ENCODE results near the gene F11R. TPM values are rescaled to one million over a fixed set of nuclear protein-coding genes. Genes with fewer than 3 reads are reported as not detected.
"Not testable (repeated sequence)": the region's sequence is repeated elsewhere in the genome, so short reads cannot be mapped to it uniquely, and the experiment has no call there.

Gene F11R
- total and polyA plus RNA-seq, 3 donors from 2014 or later: 34.5 to 54.0 (median 38.3) TPM

DNA sequence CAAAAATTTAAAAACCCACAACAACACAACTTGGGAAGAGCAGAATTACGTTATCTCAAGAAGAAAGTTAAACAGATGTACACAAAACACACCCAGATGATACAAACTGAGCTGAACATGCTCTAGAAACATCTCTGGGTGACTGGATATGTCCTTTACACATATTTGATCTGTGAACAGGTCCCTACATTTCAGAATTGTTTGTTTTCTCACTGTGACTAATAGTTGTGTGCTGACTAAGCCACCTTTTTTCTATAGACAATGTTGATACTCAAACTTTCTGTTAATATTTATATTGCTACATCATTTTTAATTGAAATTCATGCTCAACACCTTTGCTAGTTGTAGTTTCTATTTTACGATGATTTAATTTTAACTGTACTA lies 1.0 kb upstream of the F11R start:
- no peaks in the 10 kb centered on the region for H3K9me3 ChIP-seq
- H3K4me3 ChIP-seq: no peak overlapping the region
- no peak overlapping the region for H3K27ac ChIP-seq
- H3K4me1 ChIP-seq: no peaks in the 10 kb centered on the region
- WGBS, 2 donors: 50 to 79% methylated on average over 2 of the region's 2 CpGs
- intact Hi-C loops (cut with DNase I; ENCODE audit: low total_unique reads): no loop called here
- H3K27me3 ChIP-seq: no peaks in the 10 kb centered on the region
- no peaks in the 10 kb centered on the region for H3K36me3 ChIP-seq (ENCODE audit: low read depth, missing control alignments)
- no peak for DNase-seq
- no peak for TF ChIP-seq POLR2A (IDR thresholded peaks at IDR 0.05)
- TF ChIP-seq, protein P1, sequence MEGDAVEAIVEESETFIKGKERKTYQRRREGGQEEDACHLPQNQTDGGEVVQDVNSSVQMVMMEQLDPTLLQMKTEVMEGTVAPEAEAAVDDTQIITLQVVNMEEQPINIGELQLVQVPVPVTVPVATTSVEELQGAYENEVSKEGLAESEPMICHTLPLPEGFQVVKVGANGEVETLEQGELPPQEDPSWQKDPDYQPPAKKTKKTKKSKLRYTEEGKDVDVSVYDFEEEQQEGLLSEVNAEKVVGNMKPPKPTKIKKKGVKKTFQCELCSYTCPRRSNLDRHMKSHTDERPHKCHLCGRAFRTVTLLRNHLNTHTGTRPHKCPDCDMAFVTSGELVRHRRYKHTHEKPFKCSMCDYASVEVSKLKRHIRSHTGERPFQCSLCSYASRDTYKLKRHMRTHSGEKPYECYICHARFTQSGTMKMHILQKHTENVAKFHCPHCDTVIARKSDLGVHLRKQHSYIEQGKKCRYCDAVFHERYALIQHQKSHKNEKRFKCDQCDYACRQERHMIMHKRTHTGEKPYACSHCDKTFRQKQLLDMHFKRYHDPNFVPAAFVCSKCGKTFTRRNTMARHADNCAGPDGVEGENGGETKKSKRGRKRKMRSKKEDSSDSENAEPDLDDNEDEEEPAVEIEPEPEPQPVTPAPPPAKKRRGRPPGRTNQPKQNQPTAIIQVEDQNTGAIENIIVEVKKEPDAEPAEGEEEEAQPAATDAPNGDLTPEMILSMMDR (IDR thresholded peaks at IDR 0.05): no peak

DNA sequence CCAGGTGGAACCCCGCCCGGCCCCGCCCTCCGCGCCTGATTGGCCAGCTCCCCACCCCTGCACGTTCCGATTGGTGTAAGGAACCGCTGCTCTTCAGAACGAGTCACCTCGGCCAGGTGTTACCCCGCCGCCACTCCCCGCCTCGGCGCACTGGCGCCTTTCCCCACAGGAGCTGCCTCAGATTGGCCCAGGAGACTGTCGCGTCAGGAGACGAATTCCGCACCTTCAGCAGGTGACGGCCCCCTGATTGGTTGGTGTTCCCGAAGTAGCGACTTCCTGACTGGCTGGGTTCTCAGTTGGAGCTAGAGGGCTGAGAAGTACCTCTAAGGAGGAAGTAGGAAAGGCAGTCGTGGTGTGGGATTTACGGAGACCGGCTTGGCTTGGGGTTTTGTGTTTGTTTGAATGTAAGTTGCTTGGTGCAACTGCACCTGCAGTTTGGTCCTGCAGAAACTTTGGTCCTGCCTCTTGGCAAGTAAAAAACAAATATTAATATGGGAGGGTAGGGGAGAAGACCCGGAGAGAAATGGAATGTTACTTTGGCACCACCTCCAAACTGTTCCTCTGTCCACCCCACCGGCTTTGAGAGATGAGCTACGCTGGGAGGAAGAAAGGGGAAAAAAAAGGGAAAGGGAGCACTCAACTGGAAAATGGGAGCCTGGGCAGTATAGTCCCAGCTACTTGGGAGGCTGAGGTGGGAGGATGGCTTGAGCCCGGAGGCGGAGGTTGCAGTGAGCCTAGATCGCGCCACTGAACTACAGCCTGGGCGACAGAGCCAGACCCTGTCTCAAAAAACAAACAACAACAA lies 415 bp upstream of the F11R start:
- Histone ChIP-seq H3K9me3 (no peaks in the 10 kb centered on the region), H3K4me3 (peak overlapping the region; percentile 59 to 74), H3K27me3 (no peaks in the 10 kb centered on the region), H3K4me1 (no peaks in the 10 kb centered on the region), H3K27ac (peak overlapping the region; percentile 53 to 66), H3K36me3 (ENCODE audit: low read depth, missing control alignments) (no peaks in the 10 kb centered on the region)
- 10 to 16% methylated on average over 18 to 31 of the region's 34 CpGs for WGBS, 2 donors
- DNase-seq: peak; percentile 92
- TF ChIP-seq, protein P1 (IDR thresholded peaks at IDR 0.05): no peak
- no peak for TF ChIP-seq POLR2A (IDR thresholded peaks at IDR 0.05)
- intact Hi-C loops (cut with DNase I; ENCODE audit: low total_unique reads): no loop called here

DNA sequence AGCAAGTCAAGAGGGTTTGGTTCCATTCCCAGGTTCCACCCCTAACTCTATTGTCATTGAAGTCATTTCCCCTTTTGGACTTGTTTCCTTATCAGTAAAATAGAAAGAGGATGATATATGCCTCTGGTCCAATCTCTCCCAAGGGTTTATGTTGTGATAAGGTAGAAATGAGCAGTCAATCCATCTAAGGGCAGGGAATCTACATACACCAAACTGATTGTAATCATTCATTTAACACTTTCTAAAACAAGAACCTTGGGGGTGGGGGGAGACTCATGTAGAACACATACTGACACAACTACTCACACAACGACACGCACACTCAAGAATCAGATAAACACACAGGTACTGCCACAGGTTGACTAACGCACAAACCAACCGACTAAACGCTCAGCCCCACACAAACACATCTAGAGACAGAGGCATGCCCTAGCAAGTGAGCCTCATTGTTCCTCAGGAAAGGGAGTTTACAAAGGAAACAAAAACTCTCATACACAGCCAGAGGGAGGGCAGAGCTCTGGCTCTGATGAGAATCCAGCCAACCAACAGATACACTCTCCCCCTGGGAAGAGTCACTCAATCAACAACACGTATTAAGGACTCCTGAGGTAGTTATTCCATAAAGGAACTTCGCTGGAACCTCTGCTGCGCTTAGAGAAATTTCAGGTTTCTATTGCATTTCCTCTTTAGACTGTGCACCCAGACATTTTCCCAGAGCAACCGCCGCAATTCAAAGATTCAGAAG lies 1.0 kb downstream of the F11R start:
- H3K9me3 ChIP-seq: no peaks in the 10 kb centered on the region
- WGBS, 2 donors: 13 to 17% methylated on average over 10 of the region's 10 CpGs
- H3K36me3 ChIP-seq (ENCODE audit: low read depth, missing control alignments): no peaks in the 10 kb centered on the region
- H3K4me3 ChIP-seq: peak overlapping the region; percentile 59 to 74
- DNase-seq: no peak
- no peak for TF ChIP-seq POLR2A (IDR thresholded peaks at IDR 0.05)
- TF ChIP-seq, protein P1 (IDR thresholded peaks at IDR 0.05): no peak
- no peaks in the 10 kb centered on the region for H3K4me1 ChIP-seq
- peak overlapping the region; percentile 53 to 66 for H3K27ac ChIP-seq
- intact Hi-C loops (cut with DNase I; ENCODE audit: low total_unique reads): no loop called here
- no peaks in the 10 kb centered on the region for H3K27me3 ChIP-seq

DNA sequence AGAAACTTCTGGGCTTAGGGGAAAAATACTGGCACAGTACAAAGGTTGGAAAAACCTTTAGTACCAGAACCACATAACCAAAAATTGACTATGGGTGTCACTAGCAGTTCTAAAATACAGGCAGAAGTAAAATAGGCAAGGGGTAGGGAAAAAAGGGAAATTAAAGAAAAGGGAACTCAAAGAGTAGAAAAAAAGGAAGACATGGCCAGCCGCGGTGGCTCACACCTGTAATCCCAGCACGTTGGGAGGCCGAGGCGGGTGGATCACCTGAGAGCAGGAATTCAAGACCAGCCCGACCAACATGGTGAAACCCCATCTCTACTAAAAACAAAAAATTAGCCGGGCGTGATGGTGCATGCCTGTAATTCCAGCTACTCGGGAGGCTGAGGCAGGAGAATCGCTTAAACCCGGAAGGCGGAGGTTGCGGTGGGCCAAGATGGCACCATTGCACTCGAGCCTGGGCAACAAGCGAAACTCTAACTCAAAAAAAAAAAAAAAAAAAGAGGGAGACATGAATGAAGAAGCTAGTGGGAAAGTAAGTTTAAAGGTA lies 1.8 kb downstream of the F11R start:
- DNase-seq; H3K27me3 ChIP-seq; H3K9me3 ChIP-seq; intact Hi-C loops (cut with DNase I; ENCODE audit: low total_unique reads); H3K4me1 ChIP-seq; H3K4me3 ChIP-seq; H3K36me3 ChIP-seq (ENCODE audit: low read depth, missing control alignments): not testable (repeated sequence)
- 86 to 89% methylated on average over 15 of the region's 15 CpGs for WGBS, 2 donors
- peak overlapping the region in 1 of 2 donors; percentile 36 for H3K27ac ChIP-seq

DNA sequence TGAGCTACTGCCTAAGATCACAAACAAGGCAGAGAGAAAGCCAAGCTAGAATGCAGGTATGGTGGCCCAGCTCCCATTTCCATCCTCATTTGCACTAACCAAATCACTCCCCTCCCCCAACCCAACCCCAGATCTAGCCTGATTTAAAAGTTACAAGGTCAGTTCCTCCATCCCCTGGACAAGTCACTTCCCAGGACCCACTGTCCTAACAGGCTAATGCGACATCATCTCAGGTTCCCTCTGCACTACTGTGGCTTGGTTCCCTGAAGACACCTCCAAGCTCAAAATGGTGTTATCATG lies 2.4 kb downstream of the F11R start:
- Histone ChIP-seq H3K4me1 (peaks cover under 1% of the 10 kb centered on the region), H3K36me3 (ENCODE audit: low read depth, missing control alignments) (no peaks in the 10 kb centered on the region), H3K27me3 (no peaks in the 10 kb centered on the region), H3K9me3 (no peaks in the 10 kb centered on the region), H3K27ac (peak overlapping the region in 1 of 2 donors; percentile 36), H3K4me3 (no peak overlapping the region)
- 92 to 93% methylated on average over 1 of the region's 1 CpG for WGBS, 2 donors
- TF ChIP-seq, protein P1 (IDR thresholded peaks at IDR 0.05): no peak
- no peak for TF ChIP-seq POLR2A (IDR thresholded peaks at IDR 0.05)
- DNase-seq: no peak
- intact Hi-C loops (cut with DNase I; ENCODE audit: low total_unique reads): no loop called here

Measured in testis (tissue), 3 donors.